Fibroblast of lung (primary cell): Measurements from ENCODE around the gene LAMA1. TPM values are rescaled to one million over a fixed set of nuclear protein-coding genes. Genes with fewer than 3 reads are reported as not detected.

ENCODE experiments used
- DNase-seq, 2 donors: peaks; one replicate each; pipeline versions ENCODE4 v3.0.0 to v3.0.0-alpha.2; 2010; ENCODE audit warnings: low read depth in 2 of 2
- H2AFZ ChIP-seq: 2 replicates; pipeline ENCODE4 v1.5.1; 2012; ENCODE audit warnings: low read length, control low read depth, inconsistent platforms
- H3K27ac ChIP-seq: 2 replicates; pipeline ENCODE4 v1.5.1; 2011; ENCODE audit warnings: low read length, control low read depth; ENCODE audit not compliant: insufficient read depth
- H3K27me3 ChIP-seq: 2 replicates; pipeline ENCODE4 v1.5.1; 2011; ENCODE audit warnings: mild to moderate bottlenecking, low read length; ENCODE audit not compliant: control insufficient read depth, insufficient read depth
- H3K36me3 ChIP-seq: 2 replicates; pipeline ENCODE4 v1.5.1; 2011; ENCODE audit warnings: low read length; ENCODE audit not compliant: control insufficient read depth, insufficient read depth
- H3K4me1 ChIP-seq: 2 replicates; pipeline ENCODE4 v1.5.1; 2011; ENCODE audit warnings: low read length; ENCODE audit not compliant: control insufficient read depth, insufficient read depth; ENCODE audit errors: extremely low read depth
- H3K4me2 ChIP-seq: 2 replicates; pipeline ENCODE4 v1.5.1; 2011; ENCODE audit warnings: low read length, control low read depth; ENCODE audit not compliant: insufficient read depth; ENCODE audit errors: extremely low read depth
- H3K4me3 ChIP-seq, 4 experiments: fragments of 200-600 bp in 1 of 4; sonication (generic) in 1 of 4; replicated peaks in 1 of 4; 2 replicates each; pipeline ENCODE4 v1.5.1; 2011 to 2016; ENCODE audit warnings: low read length in 4 of 4, low read depth in 3 of 4, mild to moderate bottlenecking in 3 of 4, control low read depth in 2 of 4, inconsistent platforms in 1 of 4, mixed read lengths in 1 of 4; ENCODE audit not compliant: insufficient read depth in 1 of 4; ENCODE audit errors: control extremely low read depth in 1 of 4
- H3K79me2 ChIP-seq: 2 replicates; pipeline ENCODE4 v1.5.1; 2012; ENCODE audit warnings: mild to moderate bottlenecking, low read length, inconsistent platforms; ENCODE audit not compliant: control insufficient read depth, insufficient read depth
- H3K9ac ChIP-seq: 2 replicates; pipeline ENCODE4 v1.5.1; 2011; ENCODE audit warnings: mild to moderate bottlenecking, low read length, control low read depth; ENCODE audit not compliant: insufficient read depth
- H3K9me3 ChIP-seq: 2 replicates; pipeline ENCODE4 v1.5.1; 2012; ENCODE audit warnings: low read depth, low read length; ENCODE audit not compliant: control insufficient read depth, insufficient read depth
- H4K20me1 ChIP-seq: 2 replicates; pipeline ENCODE4 v1.5.1; 2011; ENCODE audit warnings: low read length; ENCODE audit not compliant: control insufficient read depth, insufficient read depth; ENCODE audit errors: extremely low read depth
- CTCF ChIP-seq, 2 donors: IDR thresholded peaks in 1 of 2; conservative IDR thresholded peaks in 1 of 2; 1 replicate in 1 of 2; 2 replicates in 1 of 2; pipeline ENCODE4 v1.5.1; 2011 to 2012; ENCODE audit warnings: low read length in 2 of 2, control low read depth in 1 of 2, inconsistent platforms in 1 of 2, low read depth in 1 of 2, mild to moderate bottlenecking in 1 of 2
- EZH2 ChIP-seq: IDR thresholded peaks from 2 replicates; pipeline ENCODE4 v1.5.1; 2012; ENCODE audit warnings: low read length, control low read depth, mild to moderate bottlenecking; ENCODE audit errors: missing control alignments
- polyA plus RNA-seq, 2 donors: library from polyadenylated mRNA; depleted of rRNA in 1 of 2; stranded (reverse) in 1 of 2; unstranded in 1 of 2; fragments of >200 nt; gene quantifications; 2 replicates each; pipeline ENCODE4 v1.2.1, GENCODE V29; 2011 to 2012; ENCODE audit warnings: missing spikeins in 1 of 2
- total RNA-seq: library from RNA; depleted of rRNA; stranded (reverse); fragments of >200 nt; gene quantifications from 2 replicates; pipeline ENCODE4 v1.2.1, GENCODE V29; 2014

The LAMA1 gene
- total and polyA plus RNA-seq, 2 donors (not counting 1 experiment from before 2014, with no cell fraction given), result 1.2 to 5.8 TPM

GRCh38 chr18:6992761-6993160, 124.8 kb downstream of the LAMA1 start:
- H3K36me3 ChIP-seq, result no peaks in the 10 kb centered on the region

GRCh38 chr18:6983366-6983765, 134.2 kb downstream of the LAMA1 start:
- H4K20me1 ChIP-seq, result no peaks in the 10 kb centered on the region
- DNase-seq, result no peak
- TF ChIP-seq CTCF (conservative IDR thresholded peaks at IDR 0.05 in 1 of 2, IDR thresholded peaks at IDR 0.05 in 1 of 2; ENCODE audit: low read depth in 1 of 2, low read length in 2 of 2) (no peak), EZH2 (no peak)
- no peak overlapping the region for H3K4me3 ChIP-seq
- H3K79me2 ChIP-seq, result no peaks in the 10 kb centered on the region
- H3K36me3 ChIP-seq, result no peaks in the 10 kb centered on the region
- H3K9me3 ChIP-seq, result no peaks in the 10 kb centered on the region
- no peaks in the 10 kb centered on the region for H3K27me3 ChIP-seq
- no peak overlapping the region for H3K27ac ChIP-seq
- no peak overlapping the region for H3K9ac ChIP-seq
- no peak overlapping the region for H2AFZ ChIP-seq
- no peak overlapping the region for H3K4me2 ChIP-seq
- H3K4me1 ChIP-seq, result no peaks in the 10 kb centered on the region

More at GRCh38 chr18:6992761-6993160, 124.8 kb downstream of the LAMA1 start:
- Histone ChIP-seq H3K9me3 (no peaks in the 10 kb centered on the region), H2AFZ (no peak overlapping the region), H3K4me3 (no peak overlapping the region), H3K4me2 (no peak overlapping the region), H3K27me3 (no peaks in the 10 kb centered on the region), H3K4me1 (no peaks in the 10 kb centered on the region), H3K27ac (no peak overlapping the region), H3K79me2 (no peaks in the 10 kb centered on the region), H4K20me1 (no peaks in the 10 kb centered on the region), H3K9ac (no peak overlapping the region)
- TF ChIP-seq CTCF (conservative IDR thresholded peaks at IDR 0.05 in 1 of 2, IDR thresholded peaks at IDR 0.05 in 1 of 2; ENCODE audit: low read depth in 1 of 2, low read length in 2 of 2) (no peak), EZH2 (no peak)
- DNase-seq, result no peak

- Histone ChIP-seq H3K4me3 (no peak overlapping the region), H3K9ac (no peak overlapping the region), H3K27ac (no peak overlapping the region), H2AFZ (no peak overlapping the region), H3K36me3 (no peaks in the 10 kb centered on the region), H4K20me1 (no peaks in the 10 kb centered on the region), H3K79me2 (no peaks in the 10 kb centered on the region), H3K27me3 (no peaks in the 10 kb centered on the region), H3K4me2 (no peak overlapping the region), H3K9me3 (no peaks in the 10 kb centered on the region), H3K4me1 (no peaks in the 10 kb centered on the region)
- TF ChIP-seq CTCF (conservative IDR thresholded peaks at IDR 0.05 in 1 of 2, IDR thresholded peaks at IDR 0.05 in 1 of 2; ENCODE audit: low read depth in 1 of 2, low read length in 2 of 2) (no peak), EZH2 (no peak)
- DNase-seq, result no peak
Observed at GRCh38 chr18:6982398-6982797, 135.2 kb downstream of the LAMA1 start.
